Omental fat pad (tissue), 4 donors: ENCODE data around the gene PGRMC1. TPM values are rescaled to one million over a fixed set of nuclear protein-coding genes. Genes with fewer than 3 reads are reported as not detected.

ENCODE experiments used
- ATAC-seq: fragments of 150-250 bp; one replicate; pipeline ENCODE4 v1.9.1; 2016; ENCODE audit warnings: mild to moderate bottlenecking, moderate library complexity; ENCODE audit not compliant: low FRiP score
- DNase-seq: peaks from one replicate; pipeline ENCODE4 v3.0.0-alpha.2; 2019; ENCODE audit warnings: low spot score
- CTCF ChIP-seq, 3 donors: fragments of 450-650 bp; IDR thresholded peaks; one replicate each; pipeline ENCODE4 v1.5.1; 2016 to 2017; ENCODE audit warnings: antibody characterized with exemption in 3 of 3, mild to moderate bottlenecking in 3 of 3, moderate library complexity in 2 of 3
- total RNA-seq, 4 donors: library from RNA; depleted of rRNA; stranded (reverse); fragments of >200 nt; gene quantifications; one replicate each; pipeline ENCODE4 v1.1.0, GENCODE V29; 2016

The PGRMC1 gene
- total RNA-seq, 4 donors from 2014 or later: 130 to 296 (median 178) TPM

- DNase-seq: no peak
- no peak for ATAC-seq
- no peak for TF ChIP-seq CTCF (IDR thresholded peaks at IDR 0.05)
Observed at GRCh38 chrX:119235051-119235511, 1.0 kb upstream of the PGRMC1 start.

GRCh38 chrX:119236623-119237561 lies 807 bp downstream of the PGRMC1 start:
- DNase-seq (no peak), ATAC-seq (peak; percentile 52)
- no peak for TF ChIP-seq CTCF (IDR thresholded peaks at IDR 0.05)

- DNase-seq (no peak), ATAC-seq (no peak)
- no peak for TF ChIP-seq CTCF (IDR thresholded peaks at IDR 0.05)
Observed at GRCh38 chrX:119237562-119237942, 1.5 kb downstream of the PGRMC1 start.

GRCh38 chrX:119238557-119238956 lies 2.5 kb downstream of the PGRMC1 start:
- DNase-seq: no peak
- ATAC-seq: no peak
- no peak for TF ChIP-seq CTCF (IDR thresholded peaks at IDR 0.05)

- no peak for ATAC-seq
- TF ChIP-seq CTCF (IDR thresholded peaks at IDR 0.05): no peak
- DNase-seq: no peak
Observed at GRCh38 chrX:119240356-119240755, 4.3 kb downstream of the PGRMC1 start.

- DNase-seq: no peak
- no peak for TF ChIP-seq CTCF (IDR thresholded peaks at IDR 0.05)
- no peak for ATAC-seq
Observed at GRCh38 chrX:119247702-119248101, 11.6 kb downstream of the PGRMC1 start.

GRCh38 chrX:119249891-119250290 lies 13.8 kb downstream of the PGRMC1 start:
- TF ChIP-seq CTCF (IDR thresholded peaks at IDR 0.05): no peak
- ATAC-seq: no peak
- DNase-seq: no peak
